GM21515 (cell line): ENCODE measurements around the gene HOXA3.
A peak's percentile ranks its signal among the peaks of the same experiment; 100 is the strongest.

Experiments
- ATAC-seq: cut with Tn5 transposase; IDR thresholded peaks from one replicate; pipeline ENCODE4 v1.9.1; 2021; ENCODE audit not compliant: unreplicated experiment

HOXA3 gene

DNA sequence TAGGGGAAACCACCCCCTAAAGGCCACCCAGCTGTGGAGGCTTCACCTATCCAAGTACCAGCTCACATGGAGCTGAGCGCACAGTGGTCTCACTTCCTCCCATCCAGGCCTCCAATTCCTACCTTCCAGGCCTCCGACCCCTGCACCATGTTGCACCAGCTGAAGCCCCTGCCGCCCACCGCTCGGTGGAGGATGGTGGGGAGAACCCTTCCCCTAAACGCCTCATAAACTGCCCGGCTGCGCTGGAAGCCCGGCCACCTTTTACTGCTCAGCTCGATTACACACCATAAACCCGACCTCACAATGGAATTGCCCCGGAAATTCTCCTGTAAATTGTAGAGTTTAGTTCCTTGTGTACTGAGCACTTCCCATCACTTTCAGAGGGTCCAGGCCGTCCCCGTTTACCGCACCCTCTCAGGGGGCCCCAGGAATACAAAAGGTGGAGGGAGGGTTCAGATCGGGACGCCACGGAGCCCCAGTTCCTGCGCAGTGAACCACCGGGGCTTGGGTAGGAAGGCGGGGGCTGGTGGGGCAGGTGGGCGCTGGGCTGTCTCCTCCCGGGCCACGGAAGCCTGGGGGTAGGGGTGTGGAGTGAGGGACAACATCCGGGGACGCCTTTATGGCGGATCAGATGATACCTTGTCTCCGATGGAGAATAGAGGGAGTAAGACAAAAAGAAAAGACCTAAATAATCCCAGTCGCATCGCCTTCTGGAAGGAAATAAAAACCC lies 5.5 kb upstream of the HOXA3 start:
- no peak for ATAC-seq

DNA sequence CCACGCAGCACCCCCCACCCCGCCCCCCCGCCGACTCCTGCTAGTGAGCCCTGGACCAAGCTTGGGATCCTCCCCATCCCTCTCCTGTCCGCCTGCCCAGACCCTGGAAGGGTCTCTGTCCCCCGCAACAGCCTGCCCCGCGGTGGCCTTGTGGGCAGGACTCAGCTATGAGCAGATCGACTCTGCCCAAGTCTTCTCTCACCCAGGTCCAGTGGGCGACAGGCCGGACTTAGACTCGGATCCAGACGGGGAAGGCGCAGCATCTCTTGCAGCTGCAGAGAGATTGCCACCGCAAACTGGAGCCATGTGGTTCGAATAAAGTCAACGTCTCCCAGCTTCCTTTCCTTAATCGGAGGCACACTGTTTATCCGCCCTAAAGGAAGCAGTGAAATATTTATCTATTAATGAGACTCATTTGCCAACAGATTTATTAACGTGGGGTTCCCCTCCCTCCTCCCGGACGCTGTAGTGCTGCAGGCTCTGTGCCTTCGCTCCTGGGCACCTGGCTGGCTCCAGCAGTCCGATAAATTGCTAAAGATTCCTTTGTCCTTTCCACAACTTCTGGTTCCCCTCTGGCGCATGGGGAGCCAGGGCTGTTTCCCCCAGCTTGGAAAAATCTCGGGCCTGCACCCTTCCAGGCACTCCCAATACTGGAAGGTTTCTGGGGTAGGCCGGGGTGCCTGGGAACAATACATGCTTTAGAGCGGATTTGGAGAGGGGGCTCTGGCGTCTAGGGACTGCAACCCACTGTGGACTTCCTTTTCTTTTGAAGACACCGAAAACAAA lies 4.7 kb upstream of the HOXA3 start:
- no peak for ATAC-seq

DNA sequence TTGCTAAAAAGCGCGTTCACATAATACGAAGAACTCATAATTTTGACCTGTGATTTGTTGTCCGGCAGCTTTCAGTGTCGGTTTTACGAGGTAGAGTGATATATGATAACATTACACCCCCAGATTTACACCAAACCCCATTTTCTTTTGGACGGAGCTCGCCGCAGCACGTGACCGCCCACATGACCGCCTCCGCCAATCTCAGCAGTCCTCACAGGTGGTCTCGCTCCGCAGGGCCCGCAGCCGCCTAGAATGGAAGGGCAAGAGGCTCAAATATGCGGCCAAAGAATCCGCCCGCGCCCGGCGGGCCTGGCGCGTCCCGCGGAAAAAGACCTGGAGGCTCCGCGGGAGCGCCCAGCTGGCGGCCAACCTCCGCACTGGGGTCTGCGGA lies 4.1 kb upstream of the HOXA3 start, which contains the start of gene HOXA7:
Gene HOXA7 (minus strand): TSS at position 168 of the 391 bp plus-strand sequence. CDS start 130 bp downstream, at position 38.
- no peak for ATAC-seq

DNA sequence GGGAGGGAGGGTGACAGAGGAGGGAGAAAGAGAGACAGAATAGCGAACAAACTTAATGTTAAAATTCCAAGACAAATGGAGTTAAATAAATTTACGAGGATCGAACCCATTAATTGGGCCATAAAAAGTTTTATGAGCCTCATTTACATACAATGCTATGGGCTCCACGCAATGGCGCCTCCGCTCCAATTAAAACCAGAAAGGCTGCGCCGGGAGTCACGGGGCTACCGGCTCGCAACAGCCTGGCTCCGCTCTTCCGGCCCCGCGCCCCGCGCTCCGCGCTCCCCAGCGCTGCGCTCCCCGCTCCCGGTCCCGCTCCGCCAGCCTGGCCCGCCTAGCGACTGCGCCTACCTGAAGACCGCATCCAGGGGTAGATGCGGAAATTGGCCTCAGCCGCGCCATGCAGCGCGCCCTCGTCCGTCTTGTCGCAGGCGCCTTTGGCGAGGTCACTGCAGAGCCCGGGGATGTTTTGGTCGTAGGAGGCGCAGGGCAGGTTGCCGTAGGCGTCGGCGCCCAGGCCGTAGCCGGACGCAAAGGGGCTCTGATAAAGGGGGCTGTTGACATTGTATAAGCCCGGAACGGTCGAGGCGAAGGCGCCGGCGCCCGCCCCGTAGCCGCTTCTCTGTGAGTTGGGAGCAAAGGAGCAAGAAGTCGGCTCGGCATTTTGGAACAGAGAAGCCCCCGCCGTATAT lies 3.6 kb upstream of the HOXA3 start:
- ATAC-seq: no peak

DNA sequence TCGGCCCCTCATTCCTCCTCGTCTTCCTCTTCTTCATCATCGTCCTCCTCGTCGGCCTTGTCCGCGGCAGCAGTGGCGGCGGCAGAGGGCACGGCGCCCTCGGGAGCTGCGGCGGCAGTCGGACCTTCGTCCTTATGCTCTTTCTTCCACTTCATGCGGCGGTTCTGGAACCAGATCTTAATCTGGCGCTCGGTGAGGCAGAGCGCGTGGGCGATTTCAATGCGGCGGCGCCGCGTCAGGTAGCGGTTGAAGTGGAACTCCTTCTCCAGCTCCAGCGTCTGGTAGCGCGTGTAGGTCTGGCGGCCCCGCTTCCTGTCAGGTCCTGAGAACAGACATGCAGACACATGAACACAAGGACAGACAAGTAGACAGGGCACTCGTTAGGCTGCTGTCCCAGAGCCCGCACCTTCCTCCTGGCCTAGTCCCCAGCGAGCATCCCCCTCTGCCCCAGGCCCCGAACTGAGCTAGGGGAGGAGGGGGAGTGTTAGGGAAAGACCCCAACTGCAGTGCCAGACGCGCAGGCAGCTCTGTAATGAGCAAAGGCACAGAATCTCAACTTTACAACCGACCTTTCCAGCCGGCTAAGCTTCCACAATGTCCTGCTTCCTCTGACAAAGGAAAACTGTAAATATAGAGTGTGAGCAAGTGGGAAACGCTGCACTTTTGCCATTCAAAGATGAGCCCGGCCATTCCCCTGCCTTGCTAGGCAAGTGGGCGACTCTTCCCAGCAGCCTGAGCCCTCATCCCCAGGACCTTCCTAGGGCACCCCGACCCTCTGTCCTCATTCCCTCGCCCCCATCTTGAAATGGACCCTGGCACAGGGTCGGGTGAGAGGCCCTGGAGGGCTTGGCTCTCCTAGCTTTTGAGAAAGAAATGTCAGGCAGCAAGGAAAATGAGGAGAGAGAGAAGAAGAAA lies 2.8 kb upstream of the HOXA3 start:
- ATAC-seq: no peak

DNA sequence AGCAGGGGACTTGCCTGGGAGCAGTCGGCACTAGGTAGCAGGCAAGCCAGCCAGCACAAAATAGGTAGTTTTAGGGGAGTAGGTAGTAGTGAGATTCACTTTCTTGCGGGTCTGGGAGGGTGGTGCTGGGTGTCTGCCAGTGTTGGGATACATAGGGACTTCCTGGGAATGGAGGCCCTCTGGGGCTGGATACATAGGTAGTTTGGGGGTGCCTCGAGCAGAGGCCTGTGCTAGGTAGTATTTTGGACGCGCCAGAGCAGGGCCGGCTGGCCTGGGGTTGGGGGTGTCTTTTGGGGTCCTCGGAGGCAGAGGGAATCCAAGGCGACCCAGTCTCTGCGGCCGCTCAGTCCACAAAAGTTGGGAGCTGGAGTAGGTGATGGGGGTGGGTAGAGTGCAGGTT lies 2.0 kb upstream of the HOXA3 start:
- ATAC-seq: no peak

DNA sequence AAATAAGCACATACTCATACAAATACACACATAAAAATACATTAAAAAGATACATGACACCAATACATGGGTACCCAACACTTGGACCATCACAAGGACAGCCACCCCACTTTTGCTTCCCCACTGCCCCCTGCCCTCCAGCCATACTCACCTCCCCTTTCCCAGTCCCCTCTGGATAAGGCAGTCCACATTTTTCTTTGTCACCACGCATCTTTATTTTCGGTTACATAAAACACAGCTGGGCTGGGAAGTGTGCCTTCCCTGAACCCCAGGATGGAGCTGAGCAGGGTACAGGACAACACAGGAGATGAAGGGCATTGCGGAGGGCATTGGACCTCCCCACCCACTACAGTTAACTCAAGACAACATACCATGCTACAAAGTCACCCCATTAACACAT lies 1.1 kb upstream of the HOXA3 start:
- ATAC-seq: no peak

DNA sequence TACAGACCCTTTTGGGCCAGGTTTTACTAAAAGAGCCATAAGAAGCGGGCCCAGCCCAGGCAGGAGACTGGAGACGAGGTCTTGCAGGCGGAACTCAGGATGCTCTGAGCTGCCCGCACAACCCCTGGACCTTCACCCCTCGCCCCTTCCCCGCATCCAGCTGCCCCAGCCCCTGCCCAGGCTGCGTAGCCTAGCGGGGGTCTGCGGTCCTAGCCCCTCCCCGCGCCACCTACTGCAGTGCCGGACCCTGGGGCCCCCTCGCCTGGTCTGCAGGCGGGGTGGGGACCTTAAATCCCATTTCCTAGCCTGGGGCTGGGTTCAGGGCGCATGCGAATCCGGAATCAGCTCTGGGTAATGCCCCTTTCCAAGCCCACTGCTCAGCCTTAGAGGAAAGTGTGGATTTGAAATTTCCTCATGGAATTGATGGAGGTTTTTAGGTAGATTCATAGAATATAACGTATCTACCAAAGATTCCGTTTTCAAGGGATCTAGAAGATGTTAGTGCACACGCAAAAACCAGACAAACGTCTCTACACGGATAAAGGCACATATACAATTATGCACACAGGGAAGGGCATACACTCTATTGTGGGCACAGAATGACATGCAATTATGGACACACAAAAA lies 546 bp upstream of the HOXA3 start:
- ATAC-seq: no peak

DNA sequence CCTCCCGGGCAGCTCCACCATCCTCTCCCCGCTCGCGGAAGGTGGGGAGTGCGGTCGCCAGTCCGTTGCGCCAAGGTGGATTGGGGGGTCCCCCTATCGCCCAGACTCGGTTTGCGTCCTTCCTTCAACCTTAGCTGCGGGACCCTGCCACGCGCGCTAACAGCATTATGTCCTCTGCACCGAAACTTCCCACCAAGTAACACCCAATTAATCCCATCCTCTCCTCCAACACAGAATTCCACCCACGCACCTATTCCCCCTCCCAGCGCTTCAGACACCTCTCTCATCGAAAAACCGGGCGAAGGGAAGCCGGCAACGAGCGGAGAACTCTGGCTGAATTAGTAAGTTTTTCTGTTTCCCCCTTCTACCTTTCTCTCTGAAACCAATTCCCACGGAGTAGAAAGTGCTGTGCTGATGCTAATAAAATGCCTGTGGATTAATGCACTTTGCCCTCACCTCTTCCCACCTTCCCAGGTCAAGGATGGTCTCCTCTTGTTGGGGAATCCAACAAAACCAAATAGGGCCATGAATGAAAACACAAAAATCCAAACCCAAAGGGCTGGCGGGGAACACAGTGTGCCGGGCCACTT lies 947 bp downstream of the HOXA3 start:
- no peak for ATAC-seq

DNA sequence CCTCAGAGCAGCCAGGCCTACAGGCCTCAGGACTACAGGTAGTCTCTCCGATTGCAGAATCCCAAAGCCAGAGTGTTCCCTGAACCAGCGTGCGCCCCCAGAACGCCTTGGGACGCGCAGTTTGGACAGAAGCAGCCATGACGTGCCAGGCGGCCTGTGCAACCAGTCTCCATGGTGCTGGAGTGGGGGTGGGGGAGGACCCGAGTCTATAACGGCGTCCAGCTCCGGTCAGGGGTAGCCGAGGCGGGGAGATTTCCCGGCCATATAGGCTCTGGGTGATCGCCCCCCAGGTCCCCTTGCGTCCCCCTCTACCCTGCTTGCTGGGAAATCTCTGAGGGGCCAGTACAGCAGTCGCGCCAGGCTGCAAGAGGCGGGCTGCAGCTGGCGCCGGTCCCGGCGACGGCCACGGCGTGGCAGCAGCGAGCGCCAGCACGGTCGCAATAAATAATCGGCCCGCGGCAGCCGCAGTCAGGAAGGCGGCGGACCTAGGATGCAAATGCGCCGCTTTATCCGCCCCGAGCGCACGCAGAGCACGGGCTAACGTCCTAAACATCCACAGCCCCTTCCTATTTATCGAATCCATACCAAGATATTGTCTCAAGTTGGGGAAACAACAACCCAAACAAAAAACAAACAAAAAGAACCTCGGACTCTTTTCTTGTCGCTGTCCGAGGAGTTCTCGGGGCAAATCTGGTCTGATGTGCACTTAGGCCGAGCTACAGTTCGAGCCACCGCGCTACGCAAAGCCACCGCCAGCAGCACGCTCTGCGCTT lies 1.6 kb downstream of the HOXA3 start:
- peak; percentile 78 for ATAC-seq

DNA sequence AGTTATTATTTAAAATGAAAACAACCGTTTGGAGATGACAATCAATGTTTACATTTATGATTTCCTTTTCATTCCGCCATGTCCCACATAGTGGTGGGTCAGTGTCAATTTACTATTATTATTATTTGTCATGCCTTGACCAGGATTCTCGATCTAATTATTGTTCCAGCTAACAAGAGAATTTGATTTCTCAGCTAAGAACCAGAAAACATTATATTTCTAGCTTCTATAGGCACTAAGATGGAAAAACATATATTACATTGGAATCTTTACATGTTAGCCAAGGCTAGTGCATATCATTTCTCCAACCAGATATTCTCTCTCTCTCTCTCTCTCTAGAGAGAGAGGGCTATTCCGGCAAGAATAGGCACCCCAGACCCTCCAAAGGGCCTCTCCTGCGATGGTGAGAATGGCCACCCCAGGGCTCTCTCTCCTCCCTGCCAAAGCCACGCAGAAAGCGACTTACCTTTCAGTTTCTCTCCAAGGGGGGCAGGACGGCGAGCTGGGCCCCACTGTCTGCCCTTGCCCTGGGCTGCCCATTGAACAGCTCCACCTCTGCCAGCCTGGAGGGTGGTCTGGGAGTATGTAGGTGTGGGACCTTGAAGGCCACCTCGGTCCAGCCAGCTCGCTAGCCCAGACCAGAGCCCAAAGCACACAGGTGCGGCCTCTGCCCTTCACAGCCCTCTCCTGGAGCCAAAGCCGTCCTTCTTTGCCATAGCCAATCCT lies 2.4 kb downstream of the HOXA3 start:
- no peak for ATAC-seq

DNA sequence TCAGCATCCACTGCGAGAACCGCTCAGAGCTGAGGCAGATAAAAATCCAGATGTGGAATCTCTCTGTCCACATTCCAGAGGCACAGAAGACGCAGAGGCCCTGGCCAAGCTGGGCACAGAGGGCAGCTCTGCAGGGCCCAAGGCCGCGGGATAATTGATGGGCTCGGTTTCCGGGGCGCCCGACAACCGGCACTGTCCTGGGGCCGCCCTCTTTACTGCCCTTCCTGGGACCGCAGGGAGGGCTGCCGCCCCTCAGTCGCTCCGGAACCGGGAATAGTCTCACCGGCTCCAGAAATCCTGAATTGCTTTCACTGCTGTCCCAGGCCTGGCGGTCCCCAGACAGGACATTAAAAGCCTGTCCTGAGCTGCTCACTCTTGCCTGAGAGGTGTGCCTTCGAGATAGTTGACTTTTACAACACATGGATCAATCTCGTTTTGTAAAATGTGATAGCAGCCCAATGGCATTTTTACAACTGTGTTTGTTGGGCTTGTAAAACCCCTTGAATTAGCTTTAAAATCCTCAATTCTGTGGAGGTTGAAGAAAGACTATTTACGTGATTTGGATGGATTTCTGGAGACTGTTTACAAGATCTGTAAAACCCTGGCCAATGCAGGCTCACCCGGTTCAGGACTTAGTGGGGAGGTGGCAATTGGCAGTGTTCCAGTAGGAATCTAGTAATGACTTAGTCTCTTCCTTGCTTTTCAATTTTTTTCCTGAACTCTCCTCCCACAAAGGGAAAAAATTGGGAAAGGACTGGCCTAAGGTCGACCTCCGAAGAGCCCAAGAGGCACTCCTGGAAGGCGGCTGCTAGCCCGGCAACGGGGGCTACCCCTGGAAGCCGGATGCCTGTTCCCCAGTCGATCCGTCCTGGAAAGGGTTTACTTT lies 3.4 kb downstream of the HOXA3 start:
- no peak for ATAC-seq

DNA sequence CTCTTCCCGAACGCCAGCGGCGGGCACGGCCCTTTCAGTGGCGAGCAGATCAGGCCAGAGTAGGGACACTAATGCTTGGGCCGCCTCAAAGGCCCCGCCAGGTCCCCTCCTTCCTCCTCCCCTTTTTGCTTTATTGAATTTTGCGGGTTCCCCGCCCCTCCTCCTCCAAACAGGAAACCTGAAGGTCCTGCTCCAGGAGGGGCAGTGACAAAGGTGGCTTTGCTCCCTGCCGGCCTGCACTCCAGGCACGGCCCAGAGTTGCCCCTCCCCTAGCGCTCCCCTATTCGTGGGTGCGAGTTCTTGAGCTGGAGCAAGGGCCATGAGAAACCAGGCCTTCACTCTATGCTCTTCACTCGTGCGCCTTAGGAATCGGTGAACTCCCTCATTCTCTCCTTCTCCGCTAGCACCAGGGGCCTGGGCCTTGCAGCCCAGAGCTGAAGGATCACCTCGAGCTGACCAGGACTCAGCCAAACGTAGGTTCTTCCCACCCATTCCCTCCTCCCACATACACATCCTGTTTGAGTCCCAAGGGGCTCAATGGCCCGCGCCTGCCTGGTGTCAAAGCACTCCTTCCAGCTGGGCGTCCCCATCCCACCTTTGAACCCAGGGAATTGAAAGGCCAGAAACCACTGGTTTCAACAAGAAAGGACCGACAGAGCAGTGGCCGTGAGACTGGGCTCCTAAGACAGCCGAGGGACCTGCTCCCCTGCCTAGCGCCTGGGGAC lies 4.2 kb downstream of the HOXA3 start:
- no peak for ATAC-seq

DNA sequence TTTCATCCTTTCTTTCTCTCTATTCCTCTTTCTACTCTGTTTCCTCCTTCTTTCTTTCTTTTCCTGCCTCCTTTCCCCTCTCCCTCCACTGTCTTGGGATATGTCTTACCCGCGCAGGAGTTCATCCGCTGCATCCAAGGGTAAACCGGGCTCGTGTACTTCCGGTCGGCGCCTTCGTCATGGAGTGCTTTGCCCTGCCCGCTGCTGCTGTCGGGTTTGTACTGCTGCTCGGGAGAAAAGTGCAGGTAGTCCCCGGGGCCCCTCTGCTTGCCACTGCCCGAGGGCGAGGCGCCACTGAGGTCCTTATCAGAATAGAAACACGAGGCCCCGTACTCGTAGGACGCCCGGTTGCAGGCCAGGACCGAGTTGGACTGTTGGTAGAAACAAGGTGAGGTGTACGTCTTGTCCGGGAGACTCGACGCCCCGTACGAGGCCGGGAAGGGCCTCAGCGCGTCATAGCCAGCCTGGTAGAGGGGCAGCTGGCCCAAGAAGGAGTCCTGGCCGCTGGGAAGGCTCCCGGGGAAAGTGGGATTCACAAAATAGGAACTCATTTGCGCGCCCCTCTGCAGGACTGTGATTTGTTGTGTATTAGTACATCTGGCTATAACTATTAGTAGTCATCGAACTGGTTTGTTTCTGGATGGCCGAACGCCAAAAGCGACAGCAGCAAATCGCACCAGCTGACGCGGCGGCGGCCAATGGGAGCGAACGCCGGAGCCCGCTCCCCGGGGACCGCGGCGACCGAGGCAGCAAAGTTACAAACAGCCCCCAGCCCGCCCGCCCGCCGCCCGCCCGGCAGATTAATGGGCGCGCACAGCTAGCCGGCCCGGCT lies 5.0 kb downstream of the HOXA3 start, which contains the start of gene HOXA6:
Gene HOXA6 (minus strand): TSS at position 576 of the 832 bp plus-strand sequence. CDS start 25 bp downstream, at position 551.
- no peak for ATAC-seq

DNA sequence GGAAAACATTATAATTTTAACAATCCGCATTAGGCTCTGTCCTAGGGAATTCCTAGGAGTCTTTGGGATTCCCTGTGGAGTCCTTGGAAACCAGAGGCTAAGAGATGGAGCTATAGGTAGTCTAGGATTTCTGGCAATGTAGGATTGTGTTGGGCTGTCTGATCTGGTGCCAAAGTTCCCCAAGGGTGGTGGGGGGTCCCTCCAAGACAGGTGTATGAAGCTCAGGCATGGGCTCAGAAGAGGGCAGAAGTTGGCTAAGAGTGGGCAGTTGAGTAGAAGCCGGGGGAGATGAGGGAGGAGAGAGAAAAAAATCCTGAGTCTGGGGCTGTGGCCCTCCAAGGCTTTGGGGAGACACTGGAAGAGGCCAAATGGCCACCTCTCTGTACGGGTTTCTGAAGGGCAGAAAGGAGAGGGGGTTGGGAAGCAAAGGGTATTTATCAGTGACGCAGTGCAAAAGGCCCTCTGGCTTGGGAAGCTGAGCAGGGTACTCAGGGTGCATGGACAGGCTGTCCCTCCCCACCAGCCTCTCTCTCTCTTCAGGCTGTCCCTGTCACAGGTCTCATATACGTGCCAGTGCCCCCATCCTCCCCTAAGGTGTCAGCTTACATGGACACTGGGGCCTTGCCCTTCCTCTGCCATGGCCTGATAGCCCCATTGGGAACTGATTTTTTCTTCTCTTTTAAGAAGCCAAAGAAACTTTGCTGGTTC lies 5.7 kb downstream of the HOXA3 start:
- no peak for ATAC-seq
